HepG2 (cell line): ENCODE data around the gene LCAT. TPM values are rescaled to one million over a fixed set of nuclear protein-coding genes. Genes with fewer than 3 reads are reported as not detected.
A peak's percentile ranks its signal among the peaks of the same experiment; 100 is the strongest.

ENCODE experiments used
- CREM ChIP-seq, 2 experiments: sonication (generic) in 1 of 2; formaldehyde crosslinking in 1 of 2; IDR thresholded peaks; 2 replicates each; pipeline versions ENCODE4 v1.4.0 to v1.6.1; 2016 to 2020; ENCODE audit warnings: antibody characterized with exemption in 1 of 2, mild to moderate bottlenecking in 1 of 2, missing genetic modification reagents in 1 of 2
- EP300 ChIP-seq, 3 experiments: sonication (generic) in 1 of 3; formaldehyde crosslinking in 1 of 3; IDR thresholded peaks; 2 replicates each; pipeline versions ENCODE4 v1.5.1 to v1.6.1; 2011 to 2020; ENCODE audit warnings: low read depth in 2 of 3, low read length in 2 of 3, borderline replicate concordance in 1 of 3, improper control_type of control experiment in 1 of 3, mild to moderate bottlenecking in 1 of 3, missing genetic modification reagents in 1 of 3, moderate library complexity in 1 of 3
- FOXO1 ChIP-seq: sonication (generic); formaldehyde crosslinking; IDR thresholded peaks from 2 replicates; pipeline ENCODE4 v1.4.0; 2020; ENCODE audit warnings: missing genetic modification reagents
- HNRNPLL ChIP-seq: fragments of 200-400 bp; formaldehyde crosslinking; IDR thresholded peaks from 2 replicates; pipeline ENCODE4 v1.6.1; 2017; ENCODE audit warnings: mild to moderate bottlenecking, low read depth, low read length; ENCODE audit not compliant: poor library complexity, severe bottlenecking
- HOXA7 ChIP-seq: sonication (generic); formaldehyde crosslinking; IDR thresholded peaks from 2 replicates; pipeline ENCODE4 v1.8.1; 2022; ENCODE audit warnings: mild to moderate bottlenecking, missing genetic modification reagents, moderate library complexity
- KDM1A ChIP-seq: IDR thresholded peaks from 2 replicates; pipeline ENCODE4 v1.6.1; 2016; ENCODE audit warnings: missing compliant biosample characterization
- KDM5B ChIP-seq: sonication (generic); formaldehyde crosslinking; IDR thresholded peaks from 2 replicates; pipeline ENCODE4 v1.4.0; 2020; ENCODE audit warnings: missing genetic modification reagents, mild to moderate bottlenecking, borderline replicate concordance
- POLR2AphosphoS2 ChIP-seq: IDR thresholded peaks from 2 replicates; pipeline ENCODE4 v1.6.1; 2011; ENCODE audit warnings: low read depth, low read length, improper control_type of control experiment
- SIN3A ChIP-seq: IDR thresholded peaks from 2 replicates; pipeline ENCODE4 v1.6.1; 2011; ENCODE audit warnings: low read depth, mild to moderate bottlenecking, control low read depth, low read length, borderline replicate concordance
- SNAPC5 ChIP-seq: sonication (generic); formaldehyde crosslinking; IDR thresholded peaks from 2 replicates; pipeline ENCODE4 v1.8.1; 2023; ENCODE audit warnings: mild to moderate bottlenecking, missing genetic modification reagents, borderline replicate concordance
- YEATS4 ChIP-seq: sonication (generic); formaldehyde crosslinking; IDR thresholded peaks from 2 replicates; pipeline ENCODE4 v1.4.0; 2020; ENCODE audit warnings: missing genetic modification reagents, borderline replicate concordance
- ZBTB7A ChIP-seq: sonication (generic); formaldehyde crosslinking; IDR thresholded peaks from 2 replicates; pipeline ENCODE4 v1.8.0; 2022; ENCODE audit warnings: mild to moderate bottlenecking, missing genetic modification reagents
- ZNF121 ChIP-seq: sonication (generic); formaldehyde crosslinking; IDR thresholded peaks from 2 replicates; pipeline ENCODE4 v1.5.0; 2020; ENCODE audit warnings: mild to moderate bottlenecking, missing genetic modification reagents
- ZNF180 ChIP-seq: sonication (generic); formaldehyde crosslinking; IDR thresholded peaks from 2 replicates; pipeline ENCODE4 v1.4.0; 2020; ENCODE audit warnings: low read depth, missing genetic modification reagents, borderline replicate concordance
- ZNF33B ChIP-seq: sonication (generic); formaldehyde crosslinking; IDR thresholded peaks from 2 replicates; pipeline ENCODE4 v1.5.1; 2020; ENCODE audit warnings: mild to moderate bottlenecking, missing genetic modification reagents
- ZNF629 ChIP-seq: sonication (generic); formaldehyde crosslinking; conservative IDR thresholded peaks from 2 replicates; pipeline ENCODE4 v1.5.0; 2020; ENCODE audit warnings: missing genetic modification reagents
- ZNF687 ChIP-seq: sonication (generic); formaldehyde crosslinking; IDR thresholded peaks from 2 replicates; pipeline ENCODE4 v1.5.1; 2020; ENCODE audit warnings: mild to moderate bottlenecking, missing genetic modification reagents, moderate library complexity
- ZNF839 ChIP-seq: sonication (generic); formaldehyde crosslinking; IDR thresholded peaks from 2 replicates; pipeline ENCODE4 v1.4.0; 2020; ENCODE audit warnings: missing genetic modification reagents, mild to moderate bottlenecking, borderline replicate concordance
- ZNF878 ChIP-seq: sonication (generic); formaldehyde crosslinking; IDR thresholded peaks from 2 replicates; pipeline ENCODE4 v1.8.1; 2023; ENCODE audit warnings: mild to moderate bottlenecking, missing genetic modification reagents, moderate library complexity
- polyA plus RNA-seq, 8 experiments: library from polyadenylated mRNA; depleted of rRNA in 3 of 8; stranded (reverse) in 7 of 8; unstranded in 1 of 8; fragments of >200 nt; fragmentation: Illumina TruSeq in 4 of 8; extraction: Trizol in 4 of 8; gene quantifications; 2 replicates each; pipeline versions ENCODE4 v1.2.1 to v1.2.3, GENCODE V29; 2011 to 2016; ENCODE audit warnings: low read depth in 4 of 8, missing spikeins in 1 of 8, mixed read lengths in 1 of 8; ENCODE audit not compliant: insufficient read depth in 1 of 8
- total RNA-seq, 5 experiments: library from RNA; depleted of rRNA; stranded (reverse); fragments of >200 nt; fragmentation: Illumina TruSeq; extraction: Trizol; gene quantifications; 2 replicates each; pipeline ENCODE4 v1.2.3, GENCODE V29; 2016; ENCODE audit warnings: low read depth in 1 of 5

Gene LCAT
- total and polyA plus RNA-seq, 2 of the 13 experiments (the other 11 are each of a cell fraction or from before 2014, with no cell fraction given): 36.1 to 38.9 TPM

DNA sequence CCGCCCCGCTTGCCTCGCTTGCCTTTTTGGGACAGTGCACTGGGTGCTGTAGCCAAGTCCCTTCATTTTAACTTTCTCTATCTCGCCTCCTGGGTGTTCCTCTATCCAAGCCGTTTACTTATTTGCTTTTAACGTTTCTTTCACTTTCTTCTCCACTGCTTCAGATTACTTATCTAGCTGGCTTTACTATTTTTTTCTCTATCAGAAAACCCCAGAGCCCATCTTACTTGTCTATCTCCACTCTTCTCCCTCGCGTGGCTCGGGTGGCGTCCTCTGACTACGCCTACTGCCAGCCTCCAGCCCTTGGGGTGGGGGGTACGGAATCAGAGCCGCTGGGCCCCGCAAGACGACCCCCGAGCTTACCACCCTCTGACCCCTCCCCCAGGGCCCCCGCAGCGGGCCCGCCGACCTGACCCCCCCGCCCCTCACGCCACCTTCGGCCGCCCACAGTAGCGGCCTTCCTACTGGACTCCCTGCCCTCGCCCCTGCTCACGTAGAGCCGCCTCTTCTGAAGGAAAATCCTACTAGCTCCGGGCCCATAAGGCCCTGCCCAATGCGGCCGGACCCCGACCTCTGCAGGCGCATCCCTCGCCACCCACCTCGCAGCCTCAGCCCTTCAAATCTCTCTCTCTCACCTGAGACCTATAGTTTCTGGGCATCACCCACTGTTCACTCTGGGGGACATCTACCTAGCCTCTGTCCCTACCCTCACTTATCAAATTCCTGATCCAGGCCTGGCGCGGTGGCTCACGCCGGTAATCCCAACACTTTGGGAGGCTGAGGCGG is 25.5 kb upstream of the LCAT start (continued):
- TF ChIP-seq ZNF687: peak; percentile 72
- TF ChIP-seq KDM5B (CRISPR knock-in tag): peak; percentile 22; the same call in 1 of the 2 replicates
- TF ChIP-seq CREM (IDR thresholded peaks at IDR 0.05): peak; percentile 45
- TF ChIP-seq CREM (CRISPR knock-in tag; IDR thresholded peaks at IDR 0.05): no peak
- TF ChIP-seq ZNF839 (CRISPR knock-in tag): no peak
- TF ChIP-seq ZNF33B (CRISPR knock-in tag): 0 out of 2 replicates have a peak, but pooled peaks have one; percentile 21
- TF ChIP-seq ZNF121: 0 out of 2 replicates have a peak, but pooled peaks have one; percentile 30
- peak in 1 of 2 experiments; percentile 26; a peak in 2 of 4 replicates for TF ChIP-seq EP300 (IDR thresholded peaks at IDR 0.05; ENCODE audit: low read depth in 2 of 2, low read length in 2 of 2)
- TF ChIP-seq EP300 (CRISPR knock-in tag; IDR thresholded peaks at IDR 0.05; ENCODE audit: borderline replicate concordance): no peak
- no peak for TF ChIP-seq YEATS4
- TF ChIP-seq HNRNPLL: peak; percentile 50
- no peak for TF ChIP-seq ZNF629
- TF ChIP-seq SNAPC5 (CRISPR knock-in tag): no peak
- TF ChIP-seq ZNF878 (CRISPR knock-in tag): no peak
- peak; percentile 42; the same call in 1 of the 2 replicates for TF ChIP-seq SIN3A
- no peak for TF ChIP-seq ZNF180
- peak; percentile 23; the same call in 1 of the 2 replicates for TF ChIP-seq FOXO1 (CRISPR knock-in tag)
- no peak for TF ChIP-seq POLR2AphosphoS2
- no peak for TF ChIP-seq ZBTB7A (CRISPR knock-in tag)
- no peak for TF ChIP-seq HOXA7 (CRISPR knock-in tag)
- no peak for TF ChIP-seq KDM1A (CRISPR knock-in tag)
